ENCODE measurements around the gene SAP30BP. TPM values are rescaled to one million over a fixed set of nuclear protein-coding genes. Genes with fewer than 3 reads are reported as not detected.

Gene SAP30BP
- total RNA-seq, 4 donors from 2014 or later = 50.3 to 81.3 (median 77.6) TPM

GRCh38 chr17:75722542-75723095 lies 55.5 kb downstream of the SAP30BP start:
- no peak for DNase-seq (ENCODE audit: extremely low spot score)
- WGBS = 84% methylated on average over 9 of the region's 9 CpGs
- H3K9me3 ChIP-seq = no peaks in the 10 kb centered on the region
- TF ChIP-seq POLR2A (IDR thresholded peaks at IDR 0.05; ENCODE audit: low read depth) = no peak
- no peak for TF ChIP-seq EP300 (IDR thresholded peaks at IDR 0.05)
- no peak for TF ChIP-seq CTCF (IDR thresholded peaks at IDR 0.05)
- TF ChIP-seq POLR2AphosphoS5 (IDR thresholded peaks at IDR 0.05) = no peak
- intact Hi-C loops (cut with DNase I) = no loop called here
- peaks cover 0 to 31% (median 0%) of the 10 kb centered on the region in 4 donors for H3K36me3 ChIP-seq
- peaks cover 6 to 57% (median 20%) of the 10 kb centered on the region in 4 donors for H3K27me3 ChIP-seq
- H3K27ac ChIP-seq (replicated peaks in 1 of 4) = peak overlapping the region; percentile 61 to 84 (median 75)
- H3K4me1 ChIP-seq = peaks cover 16 to 34% (median 26%) of the 10 kb centered on the region in 4 donors
- peak overlapping the region; percentile 50 to 66 (median 54) for H3K4me3 ChIP-seq

GRCh38 chr17:75723171-75723930 lies 56.2 kb downstream of the SAP30BP start:
- Histone ChIP-seq H3K9me3 (no peaks in the 10 kb centered on the region), H3K4me3 (peak overlapping the region; percentile 50 to 66 (median 54)), H3K27ac (replicated peaks in 1 of 4) (peak overlapping the region; percentile 61 to 84 (median 75)), H3K4me1 (peaks cover 16 to 34% (median 26%) of the 10 kb centered on the region in 4 donors), H3K36me3 (peaks cover 0 to 39% (median 0%) of the 10 kb centered on the region in 4 donors), H3K27me3 (peaks cover 6 to 57% (median 20%) of the 10 kb centered on the region in 4 donors)
- intact Hi-C loops (cut with DNase I) = no loop called here
- DNase-seq (ENCODE audit: extremely low spot score) = no peak
- 84% methylated on average over 10 of the region's 18 CpGs for WGBS
- TF ChIP-seq POLR2A (IDR thresholded peaks at IDR 0.05; ENCODE audit: low read depth) (no peak), EP300 (IDR thresholded peaks at IDR 0.05) (no peak), CTCF (IDR thresholded peaks at IDR 0.05) (no peak), POLR2AphosphoS5 (IDR thresholded peaks at IDR 0.05) (peak; percentile 13 to 50)

GRCh38 chr17:75724016-75725003 lies 57.2 kb downstream of the SAP30BP start:
- TF ChIP-seq POLR2AphosphoS5 (IDR thresholded peaks at IDR 0.05) = no peak
- peak overlapping the region; percentile 39 to 73 (median 58) for H3K27ac ChIP-seq (replicated peaks in 1 of 4)
- no peak for DNase-seq (ENCODE audit: extremely low spot score)
- H3K4me3 ChIP-seq = peak overlapping the region in 1 of 4 donors; percentile 1
- H3K36me3 ChIP-seq = peaks cover 0 to 43% (median 0%) of the 10 kb centered on the region in 4 donors
- no peaks in the 10 kb centered on the region for H3K9me3 ChIP-seq
- H3K27me3 ChIP-seq = peaks cover 6 to 57% (median 20%) of the 10 kb centered on the region in 4 donors
- WGBS = 97% methylated on average over 5 of the region's 23 CpGs
- H3K4me1 ChIP-seq = peaks cover 16 to 34% (median 26%) of the 10 kb centered on the region in 4 donors
- intact Hi-C loops (cut with DNase I) = no loop called here

- Histone ChIP-seq H3K9me3 (no peaks in the 10 kb centered on the region), H3K4me3 (no peak overlapping the region), H3K36me3 (peaks cover 0 to 54% (median 2%) of the 10 kb centered on the region in 4 donors), H3K27ac (replicated peaks in 1 of 4) (no peak overlapping the region), H3K4me1 (peaks cover 14 to 28% (median 22%) of the 10 kb centered on the region in 4 donors), H3K27me3 (peaks cover 6 to 47% (median 16%) of the 10 kb centered on the region in 4 donors)
- intact Hi-C loops (cut with DNase I) = no loop called here
- WGBS = 88% methylated on average over 3 of the region's 7 CpGs
- DNase-seq (ENCODE audit: extremely low spot score) = no peak
- TF ChIP-seq POLR2AphosphoS5 (IDR thresholded peaks at IDR 0.05) = no peak
- no peak for TF ChIP-seq EP300 (IDR thresholded peaks at IDR 0.05)
- no peak for TF ChIP-seq POLR2A (IDR thresholded peaks at IDR 0.05; ENCODE audit: low read depth)
- TF ChIP-seq CTCF (IDR thresholded peaks at IDR 0.05) = no peak
Measured at GRCh38 chr17:75725504-75725903, 58.4 kb downstream of the SAP30BP start.
